GM18909 (cell line): ENCODE results near the gene MKRN1.
A peak's percentile ranks its signal among the peaks of the same experiment; 100 is the strongest.
"Not testable (repeated sequence)": the region's sequence is repeated elsewhere in the genome, so short reads cannot be mapped to it uniquely, and the experiment has no call there.

Experiments used
- ATAC-seq: cut with Tn5 transposase; IDR thresholded peaks from one replicate; pipeline ENCODE4 v1.9.1; 2021; ENCODE audit warnings: mild to moderate bottlenecking; ENCODE audit not compliant: unreplicated experiment, poor library complexity

Gene MKRN1

GRCh38 chr7:140485500-140486265, 6.4 kb upstream of the MKRN1 start:
- ATAC-seq = no peak

- ATAC-seq = no peak
These were observed 5.7 kb upstream of the MKRN1 start for GRCh38 chr7:140484951-140485499.

- ATAC-seq = no peak
These were observed 5.2 kb upstream of the MKRN1 start for GRCh38 chr7:140484479-140484878.

- no peak for ATAC-seq
These were observed 407 bp upstream of the MKRN1 start for GRCh38 chr7:140479739-140480084.

- ATAC-seq = peak; percentile 28
These were observed 851 bp downstream of the MKRN1 start for GRCh38 chr7:140478246-140479061.

GRCh38 chr7:140476698-140477261, 2.5 kb downstream of the MKRN1 start:
- no peak for ATAC-seq

- ATAC-seq = no peak
These were observed 3.5 kb downstream of the MKRN1 start for GRCh38 chr7:140475747-140476333.

- ATAC-seq = no peak
These were observed 16.2 kb downstream of the MKRN1 start for GRCh38 chr7:140463111-140463510.

- ATAC-seq = no peak
These were observed 20.4 kb downstream of the MKRN1 start for GRCh38 chr7:140458916-140459315.

- no peak for ATAC-seq
These were observed 21.1 kb downstream of the MKRN1 start for GRCh38 chr7:140458201-140458600.

GRCh38 chr7:140456551-140457051, 22.7 kb downstream of the MKRN1 start:
- no peak for ATAC-seq

GRCh38 chr7:140455743-140456142, 23.6 kb downstream of the MKRN1 start:
- ATAC-seq = no peak

- ATAC-seq = no peak
These were observed 24.7 kb downstream of the MKRN1 start for GRCh38 chr7:140454657-140455015.

- not testable (repeated sequence) for ATAC-seq
These were observed 25.3 kb downstream of the MKRN1 start for GRCh38 chr7:140453785-140454656.

- ATAC-seq = no peak
These were observed 26.0 kb downstream of the MKRN1 start for GRCh38 chr7:140453273-140453672.

GRCh38 chr7:140451716-140452115, 27.6 kb downstream of the MKRN1 start:
- ATAC-seq = no peak

GRCh38 chr7:140448781-140449480, 30.4 kb downstream of the MKRN1 start:
- ATAC-seq = no peak

GRCh38 chr7:140447841-140448240, 31.5 kb downstream of the MKRN1 start:
- ATAC-seq = no peak

- ATAC-seq = no peak
These were observed 32.8 kb downstream of the MKRN1 start for GRCh38 chr7:140446467-140446866.
